HG02678 (cell line): Measurements from ENCODE around the gene C19orf53.
"Not testable (repeated sequence)": the region's sequence is repeated elsewhere in the genome, so short reads cannot be mapped to it uniquely, and the experiment has no call there.

ENCODE experiments used
- ATAC-seq: cut with Tn5 transposase; IDR thresholded peaks from one replicate; pipeline ENCODE4 v1.9.1; 2021; ENCODE audit warnings: mild to moderate bottlenecking, moderate library complexity; ENCODE audit not compliant: unreplicated experiment

C19orf53 gene

DNA sequence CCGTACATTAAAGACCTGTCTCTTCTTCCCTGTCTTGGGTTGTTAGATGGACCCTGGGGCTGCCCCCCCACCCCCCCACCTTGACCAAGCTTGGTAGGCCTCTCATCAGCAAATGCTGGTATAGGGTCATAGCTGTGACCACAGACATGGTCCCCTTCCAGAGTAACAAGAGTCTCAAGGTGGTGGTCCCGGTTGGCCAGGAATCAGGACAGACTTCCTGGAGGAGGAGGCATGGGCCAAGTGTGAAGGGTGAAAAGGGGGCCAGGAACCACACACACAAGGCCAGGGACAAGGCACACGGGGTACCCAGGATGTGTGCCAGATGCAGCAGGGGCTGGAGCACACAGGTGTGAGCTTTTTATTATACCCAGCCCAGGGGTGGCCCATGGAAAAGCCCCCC, 11.0 kb upstream of the C19orf53 start:
- no peak for ATAC-seq

DNA sequence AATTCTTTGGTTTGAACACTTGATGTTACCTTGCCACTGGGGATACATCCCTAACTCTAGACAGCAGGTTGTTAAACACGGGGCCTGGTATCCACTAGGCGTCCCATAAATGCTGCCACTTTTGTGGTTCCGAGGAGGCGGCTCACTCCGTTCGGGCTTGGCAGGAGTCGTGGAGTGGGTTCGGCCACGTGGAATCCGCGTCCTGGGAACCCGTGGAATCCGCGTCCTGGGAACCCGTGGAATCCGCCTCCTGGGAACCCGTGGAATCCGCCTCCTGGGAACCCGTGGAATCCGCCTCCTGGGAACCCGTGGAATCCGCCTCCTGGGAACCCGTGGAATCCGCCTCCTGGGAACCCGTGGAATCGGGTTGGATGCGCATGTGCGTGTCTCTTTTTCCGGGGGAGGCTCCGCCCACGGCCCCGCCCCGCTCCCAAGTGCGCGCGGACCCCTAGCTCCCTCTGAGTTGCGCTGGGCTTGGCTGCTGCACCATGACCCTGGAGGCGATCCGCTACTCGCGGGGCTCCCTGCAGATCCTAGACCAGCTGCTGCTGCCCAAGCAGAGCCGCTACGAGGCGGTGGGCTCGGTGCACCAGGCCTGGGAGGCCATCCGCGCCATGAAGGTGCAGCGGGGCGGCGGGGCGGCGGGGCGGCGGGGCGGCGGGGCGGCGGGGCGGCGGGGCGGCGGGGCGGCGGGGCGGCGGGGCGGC, 10.0 kb upstream of the C19orf53 start, which contains the start of gene MRI1:
Gene MRI1 (plus strand): TSS at position 422 of the 707 bp plus-strand sequence. CDS start 67 bp downstream, at position 489.
- peak; percentile 70 for ATAC-seq

DNA sequence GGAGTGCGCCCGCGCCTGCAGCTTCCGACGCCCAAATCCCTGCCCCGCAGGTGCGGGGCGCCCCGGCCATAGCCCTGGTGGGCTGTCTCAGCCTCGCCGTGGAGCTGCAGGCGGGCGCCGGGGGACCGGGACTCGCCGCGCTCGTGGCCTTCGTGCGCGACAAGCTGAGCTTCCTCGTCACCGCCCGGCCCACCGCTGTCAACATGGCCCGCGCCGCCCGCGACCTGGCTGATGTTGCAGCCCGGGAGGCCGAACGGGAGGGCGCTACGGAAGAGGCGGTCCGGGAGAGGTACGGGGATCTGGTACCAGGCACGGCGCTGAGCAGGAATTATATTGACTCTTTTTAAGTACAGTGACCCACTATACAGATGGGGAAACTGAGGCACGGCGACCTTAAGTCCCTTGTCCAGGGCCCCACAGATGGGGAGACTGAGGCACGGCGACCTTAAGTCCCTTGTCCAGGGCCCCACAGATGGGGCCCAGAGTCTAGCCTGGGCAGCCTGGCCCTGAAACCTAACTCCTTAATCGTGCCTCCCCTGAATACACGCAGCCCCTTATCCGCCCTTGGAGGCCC, 9.3 kb upstream of the C19orf53 start:
- peak; percentile 22 for ATAC-seq

DNA sequence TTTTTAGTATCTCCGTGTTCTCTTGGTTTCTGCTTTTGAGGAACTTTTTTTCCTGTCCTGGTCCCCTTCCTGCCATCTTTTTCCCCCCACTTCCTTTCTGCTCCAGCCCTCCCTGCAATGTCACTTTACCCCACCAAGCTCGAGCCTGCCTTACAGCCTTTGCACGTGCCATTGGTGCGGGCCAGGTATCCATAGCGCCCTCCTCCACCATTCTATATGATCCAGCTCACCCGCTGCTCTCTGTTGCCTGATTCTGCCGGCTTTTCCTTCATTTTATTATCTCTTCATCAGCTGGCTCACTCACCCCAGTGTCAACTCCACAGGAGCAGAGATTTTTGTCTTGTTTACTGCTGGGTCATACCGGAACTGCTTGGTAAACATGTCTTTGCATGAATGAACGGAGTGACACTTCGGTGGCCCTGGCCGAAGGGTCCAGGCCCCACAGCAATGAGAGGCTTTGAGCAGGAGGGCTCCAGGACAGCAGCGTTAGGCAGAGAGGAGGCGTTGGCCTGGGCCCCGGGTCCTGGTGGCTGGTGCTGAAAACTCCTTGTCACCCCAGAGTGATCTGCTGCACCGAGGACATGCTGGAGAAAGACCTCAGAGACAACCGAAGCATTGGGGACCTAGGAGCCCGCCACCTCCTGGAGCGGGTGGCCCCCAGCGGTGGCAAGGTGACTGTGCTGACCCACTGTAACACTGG, 8.7 kb upstream of the C19orf53 start:
- no peak for ATAC-seq

DNA sequence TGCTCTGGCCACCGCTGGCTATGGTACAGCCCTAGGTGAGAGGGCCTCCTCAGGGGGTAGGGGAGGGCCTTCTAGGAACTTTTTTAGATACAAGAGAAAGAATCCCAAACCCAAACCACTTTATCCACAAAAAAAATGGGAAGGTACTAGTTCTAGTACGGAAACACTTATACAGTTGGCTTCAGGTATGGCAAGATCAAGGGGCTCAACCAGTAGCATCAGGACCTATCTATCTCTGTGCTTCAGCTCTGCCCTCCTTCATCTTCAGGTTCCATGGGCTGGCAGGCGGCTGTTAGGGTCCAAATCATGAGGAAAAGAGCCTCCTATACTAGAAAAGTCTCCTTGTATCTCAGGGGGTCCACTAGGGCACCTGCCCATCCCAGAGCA, 8.2 kb upstream of the C19orf53 start:
- ATAC-seq: no peak

DNA sequence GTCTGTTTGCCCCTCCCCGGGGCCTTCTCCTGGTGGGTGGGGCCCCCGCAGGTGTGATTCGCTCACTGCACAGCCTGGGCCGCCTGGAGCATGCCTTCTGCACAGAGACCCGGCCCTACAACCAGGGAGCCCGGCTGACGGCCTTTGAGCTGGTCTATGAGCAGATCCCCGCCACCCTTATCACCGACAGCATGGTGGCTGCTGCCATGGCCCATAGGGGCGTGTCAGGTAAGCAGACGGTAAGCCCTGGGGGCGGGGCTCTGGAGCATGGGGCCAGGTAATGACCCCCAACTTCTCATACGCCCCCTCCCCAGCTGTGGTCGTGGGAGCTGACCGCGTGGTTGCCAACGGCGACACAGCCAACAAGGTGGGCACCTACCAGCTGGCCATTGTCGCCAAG, 5.7 kb upstream of the C19orf53 start:
- ATAC-seq: no peak

DNA sequence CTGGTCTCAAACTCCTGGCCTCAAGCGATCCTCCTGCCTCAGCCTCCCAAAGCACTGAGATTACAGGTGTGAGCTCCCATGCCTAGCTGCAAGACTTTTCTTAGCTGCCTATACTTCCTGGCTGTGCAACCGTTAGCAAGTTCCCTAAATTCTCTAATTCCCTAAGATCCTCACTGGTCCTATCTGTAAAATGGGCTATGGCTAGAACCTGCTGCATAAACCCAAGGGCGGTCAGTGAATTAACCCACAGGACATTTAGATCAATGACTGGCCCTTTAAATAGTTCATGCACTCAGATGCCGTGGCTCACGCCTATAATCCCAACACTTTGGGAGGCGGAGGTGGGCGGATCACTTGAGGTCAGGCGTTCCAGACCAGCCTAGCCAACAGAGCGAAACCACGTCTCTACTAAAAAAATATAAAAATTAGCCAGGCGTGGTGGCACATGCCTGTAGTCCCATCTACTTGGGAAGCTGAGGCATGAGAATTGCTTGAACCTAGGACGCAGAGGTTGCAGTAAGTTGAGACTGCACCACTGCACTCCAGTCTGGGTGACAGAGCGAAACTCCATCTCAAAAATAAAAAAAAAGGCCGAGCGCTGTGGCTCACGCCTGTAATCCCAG, 4.1 kb upstream of the C19orf53 start:
- no peak for ATAC-seq

DNA sequence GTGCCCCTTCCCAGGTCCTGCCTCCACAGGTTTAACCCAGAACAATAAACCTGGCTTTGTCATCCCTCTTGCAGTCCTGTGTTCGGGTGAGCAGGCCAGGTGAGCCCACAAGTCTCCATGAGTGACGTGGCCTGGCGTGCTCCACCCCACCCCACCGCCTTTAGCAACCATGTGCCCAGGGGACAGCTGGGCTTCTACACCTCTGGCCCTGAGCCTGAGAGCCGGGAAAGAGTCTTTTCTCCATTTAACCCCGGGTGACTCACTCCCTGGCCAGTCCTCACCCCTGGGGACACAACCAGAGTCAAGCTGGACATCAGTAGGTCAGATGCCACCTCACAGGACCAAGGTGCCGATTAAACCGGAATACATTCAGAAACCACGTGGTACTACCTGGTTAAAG, 4.1 kb downstream of the C19orf53 start:
- no peak for ATAC-seq

DNA sequence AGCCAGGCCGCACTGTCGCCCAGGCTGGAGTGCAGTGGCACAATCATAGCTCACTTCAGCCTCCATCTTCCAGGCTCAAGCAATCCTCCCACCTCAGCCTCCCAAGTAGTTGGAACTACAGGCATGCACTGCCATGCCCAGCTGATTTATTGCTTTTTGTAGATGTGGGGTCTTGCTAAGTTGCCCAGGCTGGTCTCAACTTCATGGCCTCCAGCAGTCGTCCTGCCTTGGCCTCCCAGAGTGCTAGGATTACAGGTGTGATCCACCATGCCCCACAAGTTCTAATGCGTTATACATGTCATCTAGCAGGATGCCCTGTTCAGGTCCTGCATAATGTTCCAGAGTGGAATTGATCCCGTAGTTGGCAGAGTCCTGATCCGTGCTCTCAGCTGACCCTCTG, 4.6 kb downstream of the C19orf53 start:
- ATAC-seq: no peak

DNA sequence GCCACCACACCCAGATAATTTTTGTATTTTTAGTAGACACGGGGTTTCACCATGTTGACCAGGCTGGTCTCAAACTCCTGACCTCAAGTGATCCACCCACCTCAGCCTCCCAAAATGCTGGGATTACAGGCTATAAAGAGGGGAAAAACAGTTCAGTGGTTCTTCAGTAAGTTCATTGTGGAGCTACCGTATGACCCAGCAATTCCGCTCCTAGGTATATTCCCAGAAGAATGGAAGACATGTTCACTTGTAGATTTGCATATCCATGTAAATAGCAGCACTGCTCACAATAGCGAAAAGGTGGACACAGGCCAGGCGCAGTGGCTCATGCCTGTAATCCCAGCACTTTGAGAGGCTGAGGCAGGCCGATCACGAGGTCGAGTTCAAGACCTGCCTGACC, 5.5 kb downstream of the C19orf53 start:
- ATAC-seq: not testable (repeated sequence)

DNA sequence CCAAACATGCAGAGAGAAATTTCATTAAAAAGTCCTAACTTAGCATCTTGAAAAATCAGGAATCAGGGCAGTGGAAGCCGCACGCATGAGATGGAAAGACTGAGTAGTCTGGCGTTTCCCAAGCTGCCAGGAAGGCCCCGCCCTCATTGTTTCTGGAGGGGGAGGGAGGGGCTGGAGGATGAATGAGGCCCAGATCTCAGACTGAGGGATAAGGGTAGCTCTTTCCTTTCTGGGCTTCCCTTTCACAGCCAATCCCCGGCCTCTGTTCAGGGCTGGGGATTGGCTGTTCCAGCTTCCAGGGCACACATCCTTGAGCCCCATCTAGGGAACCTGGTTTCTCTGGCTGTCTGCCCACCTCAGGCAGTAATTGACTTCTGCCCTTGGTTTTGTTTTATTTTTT, 7.3 kb downstream of the C19orf53 start:
- ATAC-seq: no peak

DNA sequence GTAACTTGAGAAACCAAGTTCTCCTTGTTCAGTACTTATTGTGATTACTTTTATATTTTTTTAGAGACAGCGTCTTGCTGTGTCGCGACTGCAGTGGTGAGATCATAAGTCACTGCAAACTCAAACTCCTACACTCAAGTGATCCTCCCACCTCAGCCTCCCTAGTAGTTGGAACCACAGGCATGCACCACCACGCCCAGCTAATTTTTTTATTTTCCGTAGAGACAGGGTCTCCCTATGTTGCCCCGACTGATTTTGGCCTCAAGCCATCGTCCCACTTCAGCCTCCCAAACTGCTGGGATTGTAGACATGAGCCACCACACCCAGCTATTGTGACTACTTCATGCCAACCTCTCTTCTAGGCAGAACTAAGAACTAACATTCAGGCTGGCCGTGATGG, 8.3 kb downstream of the C19orf53 start:
- ATAC-seq: no peak

DNA sequence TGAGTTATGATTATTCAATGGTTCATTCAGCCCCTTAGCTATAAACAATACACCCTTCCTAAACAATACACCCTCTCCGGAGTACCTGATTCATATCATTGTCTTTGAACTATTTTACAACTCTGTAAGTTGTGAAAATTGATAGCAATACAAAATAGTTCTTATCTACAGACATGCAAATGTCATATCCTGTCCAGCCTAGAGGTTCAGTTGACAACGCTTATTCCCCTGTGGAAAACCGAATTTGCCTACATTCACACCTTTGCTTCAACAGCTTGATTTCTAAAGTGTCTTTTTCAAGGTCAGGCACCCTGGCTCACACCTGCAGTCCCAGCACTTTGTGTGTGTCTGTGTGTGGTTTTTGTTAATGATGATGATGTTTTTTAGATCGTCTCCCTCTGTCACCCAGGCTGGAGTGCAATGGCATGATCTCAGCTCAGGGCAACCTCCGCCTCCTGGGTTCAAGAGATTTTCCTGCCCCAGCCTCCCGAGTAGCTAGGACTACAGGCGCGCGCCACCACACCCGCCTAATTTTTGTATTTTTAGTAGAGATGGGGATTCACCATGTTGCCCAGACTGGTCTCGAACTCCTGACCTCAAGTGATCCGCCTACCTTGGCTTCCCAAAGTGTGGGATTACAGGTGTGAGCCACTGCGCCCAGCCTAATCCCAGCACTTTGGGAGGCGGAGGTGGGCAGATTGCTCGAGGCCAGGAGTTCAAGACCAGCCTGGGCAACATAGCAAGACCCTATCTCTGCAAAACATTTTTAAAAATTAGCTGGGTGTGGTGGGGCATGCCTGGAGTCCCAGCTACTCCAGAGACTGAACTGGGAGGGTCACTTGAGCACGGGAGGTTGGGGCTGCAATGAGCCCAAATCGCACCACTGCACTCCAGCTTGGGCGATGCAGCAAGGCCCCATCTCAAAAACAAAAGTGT, 9.6 kb downstream of the C19orf53 start:
- no peak for ATAC-seq

DNA sequence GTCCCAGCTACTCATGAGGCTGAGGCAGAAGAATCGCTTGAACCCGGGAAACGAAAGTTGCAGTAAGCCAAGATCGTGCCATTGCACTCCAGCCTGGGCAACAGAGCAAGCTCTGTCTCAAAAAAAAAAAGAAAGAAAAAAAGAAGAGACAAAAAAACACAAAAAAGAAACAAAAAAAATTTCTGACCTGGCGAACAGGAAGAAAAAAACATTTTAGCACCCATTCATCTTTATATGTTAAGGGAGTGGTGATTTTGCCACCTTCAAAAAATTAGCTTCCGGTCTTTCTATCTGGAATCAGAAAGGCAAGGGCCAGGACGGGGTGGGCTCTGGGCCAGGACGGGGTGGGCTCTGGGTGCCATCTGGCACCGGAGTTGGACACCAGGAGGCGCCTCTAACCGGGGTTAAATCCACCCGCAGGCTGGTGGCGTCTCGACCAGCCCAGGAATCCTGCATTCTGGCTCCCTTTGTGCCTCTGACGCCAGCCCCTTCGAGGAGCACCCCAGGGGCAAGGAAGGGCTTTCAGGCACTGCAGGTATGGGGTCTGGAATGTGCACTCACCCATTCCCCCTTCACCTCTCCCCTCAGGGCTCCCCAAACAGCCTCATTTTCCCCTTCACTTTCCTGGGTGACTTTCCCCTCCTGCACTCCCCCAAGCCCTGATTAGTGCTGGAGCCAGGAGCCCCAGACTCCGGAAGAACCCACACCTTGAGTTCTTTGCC, 10.6 kb downstream of the C19orf53 start:
- ATAC-seq: no peak

DNA sequence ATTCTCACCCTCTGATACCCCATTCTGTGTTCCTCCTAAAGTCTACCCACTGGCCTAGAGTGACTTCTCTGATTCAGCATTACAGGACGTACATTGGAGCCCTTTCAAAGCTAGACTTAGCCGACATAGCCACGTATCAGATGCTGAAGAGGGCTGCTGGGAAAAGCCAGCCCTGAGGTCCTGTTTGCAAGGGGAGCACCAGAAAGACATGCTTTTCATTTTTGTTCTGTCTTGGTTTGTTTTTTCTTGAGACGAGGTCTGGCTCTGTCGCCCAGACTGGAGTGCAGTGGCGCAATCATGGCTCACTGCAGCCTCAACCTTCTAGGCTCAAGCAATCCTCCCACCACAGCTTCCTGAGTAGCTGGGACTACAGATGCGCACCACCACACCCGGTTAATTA, 14.7 kb downstream of the C19orf53 start:
- ATAC-seq: no peak

DNA sequence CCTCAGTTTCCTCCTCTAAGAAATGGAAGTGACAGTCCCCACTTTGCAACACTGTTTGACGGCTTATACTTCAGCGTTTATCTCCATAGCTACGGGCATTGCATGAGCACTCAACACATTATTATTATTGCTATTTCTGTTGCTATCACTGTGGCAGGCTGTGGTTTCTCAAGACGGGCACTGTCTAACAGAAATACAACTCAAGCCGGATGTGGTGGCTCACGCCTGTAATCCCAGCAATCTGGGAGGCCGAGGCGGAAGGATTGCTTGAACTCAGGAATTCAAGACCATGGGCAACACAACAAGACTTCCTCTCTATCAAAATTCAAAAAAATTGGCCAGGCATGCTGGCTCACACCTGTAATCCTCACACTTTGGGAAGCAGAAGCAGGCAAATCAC, 16.1 kb downstream of the C19orf53 start:
- no peak for ATAC-seq

DNA sequence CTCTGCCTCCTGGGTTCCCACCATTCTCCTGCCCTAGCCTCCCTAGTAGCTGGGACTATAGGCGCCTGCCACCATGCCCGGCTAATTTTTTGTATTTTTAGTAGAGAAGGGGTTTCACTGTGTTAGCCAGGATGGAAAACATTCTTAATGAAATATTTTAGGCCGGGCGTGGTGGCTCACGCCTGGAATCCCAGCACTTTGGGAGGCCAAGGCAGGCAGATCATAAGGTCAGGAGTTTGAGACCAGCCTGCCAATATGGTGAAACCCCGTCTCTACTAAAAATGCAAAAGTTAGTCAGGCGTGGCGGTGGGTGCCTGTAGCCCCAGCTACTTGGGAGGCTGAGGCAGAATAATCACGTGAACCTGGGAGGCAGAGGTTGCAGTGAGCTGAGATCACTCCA, 19.1 kb downstream of the C19orf53 start:
- not testable (repeated sequence) for ATAC-seq

DNA sequence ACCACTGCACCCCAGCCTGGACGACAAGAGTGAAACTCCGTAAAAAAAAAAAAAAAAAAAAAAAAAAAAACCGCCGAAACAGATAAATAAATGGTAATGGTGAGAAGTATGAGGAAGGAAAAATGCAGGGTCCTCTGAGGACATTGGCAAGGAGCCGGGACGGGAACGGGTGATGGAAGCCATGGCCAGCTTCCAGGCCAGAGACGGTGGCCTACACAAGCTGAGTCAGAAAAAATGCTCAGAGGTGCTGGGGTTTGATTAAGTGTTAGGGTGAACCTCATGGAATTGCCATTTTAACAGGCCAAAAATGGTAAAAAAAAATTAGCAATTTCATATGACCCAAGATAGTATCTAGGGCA, 20.1 kb downstream of the C19orf53 start:
- ATAC-seq: no peak

DNA sequence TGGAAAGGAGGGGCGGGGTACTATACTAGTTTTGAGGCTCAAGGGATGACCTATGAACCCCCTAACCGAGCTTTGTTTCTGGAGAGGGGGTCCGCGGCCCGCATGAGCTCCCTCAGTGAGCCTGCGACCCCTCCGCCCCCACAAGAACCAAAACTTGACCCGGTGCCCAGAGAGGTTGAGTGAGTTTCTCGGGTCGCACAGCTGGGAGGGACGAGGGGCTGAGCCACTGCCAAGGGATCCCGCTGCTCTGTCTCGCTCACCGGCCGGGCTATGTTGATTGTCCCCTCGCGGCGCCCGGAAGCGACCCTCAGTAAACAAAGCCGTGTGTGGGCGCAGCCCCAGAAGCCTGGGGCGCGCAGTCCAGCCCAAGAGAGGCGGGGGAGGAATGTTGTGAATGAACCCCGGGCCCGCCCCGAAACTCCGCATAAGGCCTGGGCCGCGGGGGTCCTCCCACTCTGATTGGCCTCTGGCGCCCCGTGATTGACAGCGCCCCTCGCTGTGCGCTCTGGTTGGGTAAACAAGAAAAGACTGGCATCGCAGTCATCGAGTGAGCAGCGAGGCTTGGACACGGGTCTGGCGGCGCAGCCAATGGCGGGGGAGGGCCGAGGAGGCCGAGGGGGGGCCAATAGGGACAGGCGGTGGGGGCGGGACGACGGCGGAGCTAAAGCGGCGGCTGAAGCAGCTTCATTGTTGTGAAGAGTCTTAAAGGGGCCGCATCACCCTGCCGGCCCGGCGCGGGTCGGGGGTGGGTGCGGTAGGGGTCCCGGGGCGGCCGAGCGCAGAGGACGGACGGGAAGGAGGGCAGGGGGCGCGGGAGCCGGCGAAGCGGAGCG, 20.7 kb downstream of the C19orf53 start, which contains the start of gene ZSWIM4:
Gene ZSWIM4 (plus strand): TSS at position 687 of the 833 bp plus-strand sequence. CDS start 206 bp downstream, outside the sequence.
- ATAC-seq: peak; percentile 93
